ENCODE results near the gene GATAD2A. TPM values are rescaled to one million over a fixed set of nuclear protein-coding genes. Genes with fewer than 3 reads are reported as not detected.
A peak's percentile ranks its signal among the peaks of the same experiment; 100 is the strongest.

GATAD2A gene
- total and polyA plus RNA-seq, 7 experiments from 2014 or later: 11.3 to 123 (median 102) TPM

GRCh38 chr19:19425170-19425875, 19.8 kb downstream of the GATAD2A start:
- Mint-ChIP-seq H3K9me3 (no peaks in the 10 kb centered on the region), H3K27ac (peak overlapping the region in 5 of 9 donors; percentile 14 to 84 (median 60)), H3K27me3 (no peaks in the 10 kb centered on the region), H3K36me3 (peaks cover 0 to 13% (median 0%) of the 10 kb centered on the region in 5 donors), H3K4me3 (peak overlapping the region in 2 of 10 donors; percentile 17 to 26), H3K4me1 (peaks cover 30 to 99% (median 85%) of the 10 kb centered on the region in 7 donors)
- H3K36me3 ChIP-seq (ENCODE audit: control insufficient read depth in 2 of 3, insufficient read depth in 3 of 3, low read length in 3 of 3): peaks cover 0 to 4% (median 0%) of the 10 kb centered on the region in 3 experiments
- H3K4me1 ChIP-seq (ENCODE audit: control insufficient read depth in 2 of 2, insufficient read depth in 2 of 2, low read length in 2 of 2): peaks cover 32 to 43% of the 10 kb centered on the region in 2 donors
- no peak overlapping the region for H3K27ac ChIP-seq (ENCODE audit: low read depth, low read length)
- H3K9me3 ChIP-seq (ENCODE audit: control insufficient read depth in 2 of 3, low read length in 3 of 3): no peaks in the 10 kb centered on the region
- DNase-seq (no peak), ATAC-seq (no peak)
- H3K4me3 ChIP-seq (ENCODE audit: low read length): no peak overlapping the region
- ChIA-PET CTCF (interaction anchor here (1.1 kb wide), 1 partner anchor 18 kb away, joined by 3 read pairs; no protein-coding TSS in a partner anchor), POLR2A (interaction anchor here (1.0 kb wide), 1 partner anchor 46 kb away, joined by 3 read pairs; no protein-coding TSS in a partner anchor)
- H3K27me3 ChIP-seq (ENCODE audit: control insufficient read depth in 2 of 2, insufficient read depth in 2 of 2, low read length in 2 of 2): no peaks in the 10 kb centered on the region
- intact Hi-C loops (cut with micrococcal nuclease): no loop called here

GRCh38 chr19:19426216-19426615, 20.7 kb downstream of the GATAD2A start:
- DNase-seq (no peak), ATAC-seq (no peak)
- POLR2A ChIA-PET: interaction anchor here (1.0 kb wide), 1 partner anchor 45 kb away, joined by 3 read pairs; no protein-coding TSS in a partner anchor
- H3K4me1 ChIP-seq (ENCODE audit: control insufficient read depth in 2 of 2, insufficient read depth in 2 of 2, low read length in 2 of 2): peaks cover 36 to 40% of the 10 kb centered on the region in 2 donors
- H3K4me1 Mint-ChIP-seq: peaks cover 29 to 99% (median 86%) of the 10 kb centered on the region in 7 donors
- peaks cover 0 to 4% (median 0%) of the 10 kb centered on the region in 3 experiments for H3K36me3 ChIP-seq (ENCODE audit: control insufficient read depth in 2 of 3, insufficient read depth in 3 of 3, low read length in 3 of 3)
- H3K27ac Mint-ChIP-seq: peak overlapping the region in 6 of 9 donors; percentile 14 to 88 (median 50)
- H3K9me3 ChIP-seq (ENCODE audit: control insufficient read depth in 2 of 3, low read length in 3 of 3): no peaks in the 10 kb centered on the region
- peaks cover 0 to 9% (median 0%) of the 10 kb centered on the region in 5 donors for H3K36me3 Mint-ChIP-seq
- CTCF ChIA-PET: interaction anchor here (1.1 kb wide), 1 partner anchor 17 kb away, joined by 3 read pairs; no protein-coding TSS in a partner anchor
- no peaks in the 10 kb centered on the region for H3K9me3 Mint-ChIP-seq
- intact Hi-C loops (cut with micrococcal nuclease): no loop called here
- H3K27me3 ChIP-seq (ENCODE audit: control insufficient read depth in 2 of 2, insufficient read depth in 2 of 2, low read length in 2 of 2): no peaks in the 10 kb centered on the region
- no peak overlapping the region for H3K4me3 ChIP-seq (ENCODE audit: low read length)
- H3K27me3 Mint-ChIP-seq: no peaks in the 10 kb centered on the region
- peak overlapping the region in 3 of 10 donors; percentile 11 to 29 (median 13) for H3K4me3 Mint-ChIP-seq
- no peak overlapping the region for H3K27ac ChIP-seq (ENCODE audit: low read depth, low read length)

GRCh38 chr19:19426799-19427198, 21.3 kb downstream of the GATAD2A start:
- no peaks in the 10 kb centered on the region for H3K27me3 Mint-ChIP-seq
- no peaks in the 10 kb centered on the region for H3K9me3 ChIP-seq (ENCODE audit: control insufficient read depth in 2 of 3, low read length in 3 of 3)
- peak overlapping the region in 2 of 10 donors; percentile 4 to 19 for H3K4me3 Mint-ChIP-seq
- peaks cover 34 to 41% of the 10 kb centered on the region in 2 donors for H3K4me1 ChIP-seq (ENCODE audit: control insufficient read depth in 2 of 2, insufficient read depth in 2 of 2, low read length in 2 of 2)
- DNase-seq (no peak), ATAC-seq (no peak)
- H3K27ac Mint-ChIP-seq: peak overlapping the region in 7 of 9 donors; percentile 8 to 88 (median 29)
- H3K27me3 ChIP-seq (ENCODE audit: control insufficient read depth in 2 of 2, insufficient read depth in 2 of 2, low read length in 2 of 2): no peaks in the 10 kb centered on the region
- CTCF ChIA-PET: interaction anchor here (1.8 kb wide), 1 partner anchor 9 kb away, joined by 7 read pairs; no protein-coding TSS in a partner anchor
- peaks cover 0 to 4% (median 0%) of the 10 kb centered on the region in 3 experiments for H3K36me3 ChIP-seq (ENCODE audit: control insufficient read depth in 2 of 3, insufficient read depth in 3 of 3, low read length in 3 of 3)
- POLR2A ChIA-PET: no interaction called here
- H3K9me3 Mint-ChIP-seq: no peaks in the 10 kb centered on the region
- intact Hi-C loops (cut with micrococcal nuclease): no loop called here
- H3K4me1 Mint-ChIP-seq: peaks cover 31 to 99% (median 85%) of the 10 kb centered on the region in 7 donors
- no peak overlapping the region for H3K4me3 ChIP-seq (ENCODE audit: low read length)
- H3K36me3 Mint-ChIP-seq: peaks cover 0 to 9% (median 0%) of the 10 kb centered on the region in 5 donors
- no peak overlapping the region for H3K27ac ChIP-seq (ENCODE audit: low read depth, low read length)

GRCh38 chr19:19427302-19427701, 21.8 kb downstream of the GATAD2A start:
- Mint-ChIP-seq H3K27me3 (no peaks in the 10 kb centered on the region), H3K9me3 (no peaks in the 10 kb centered on the region), H3K27ac (peak overlapping the region in 8 of 9 donors; percentile 14 to 88 (median 64)), H3K4me3 (peak overlapping the region in 4 of 10 donors; percentile 4 to 48 (median 22)), H3K36me3 (peaks cover 0 to 9% (median 0%) of the 10 kb centered on the region in 5 donors), H3K4me1 (peaks cover 27 to 99% (median 82%) of the 10 kb centered on the region in 7 donors)
- POLR2A ChIA-PET: no interaction called here
- Histone ChIP-seq H3K4me1 (ENCODE audit: control insufficient read depth in 2 of 2, insufficient read depth in 2 of 2, low read length in 2 of 2) (peaks cover 34 to 38% of the 10 kb centered on the region in 2 donors), H3K27ac (ENCODE audit: low read depth, low read length) (no peak overlapping the region), H3K9me3 (ENCODE audit: control insufficient read depth in 2 of 3, low read length in 3 of 3) (no peaks in the 10 kb centered on the region), H3K4me3 (ENCODE audit: low read length) (no peak overlapping the region), H3K27me3 (ENCODE audit: control insufficient read depth in 2 of 2, insufficient read depth in 2 of 2, low read length in 2 of 2) (no peaks in the 10 kb centered on the region), H3K36me3 (ENCODE audit: control insufficient read depth in 2 of 3, insufficient read depth in 3 of 3, low read length in 3 of 3) (peaks cover 0 to 4% (median 0%) of the 10 kb centered on the region in 3 experiments)
- intact Hi-C loops (cut with micrococcal nuclease): no loop called here
- CTCF ChIA-PET: interaction anchor here (0.8 to 1.8 kb wide), 2 partner anchors 10 to 31 kb away, joined by 3 to 7 read pairs; no protein-coding TSS in a partner anchor
- ATAC-seq (no peak), DNase-seq (no peak)

GRCh38 chr19:19427944-19428343, 22.5 kb downstream of the GATAD2A start:
- H3K4me3 Mint-ChIP-seq: no peak overlapping the region
- H3K36me3 ChIP-seq (ENCODE audit: control insufficient read depth in 2 of 3, insufficient read depth in 3 of 3, low read length in 3 of 3): peaks cover 0 to 4% (median 0%) of the 10 kb centered on the region in 3 experiments
- no peak for DNase-seq
- peaks cover 26 to 100% (median 85%) of the 10 kb centered on the region in 7 donors for H3K4me1 Mint-ChIP-seq
- POLR2A ChIA-PET: interaction anchor here (0.6 to 0.9 kb wide), 2 partner anchors 23 to 32 kb away, joined by 5 read pairs; no protein-coding TSS in a partner anchor
- intact Hi-C loops (cut with micrococcal nuclease): no loop called here
- no peaks in the 10 kb centered on the region for H3K27me3 ChIP-seq (ENCODE audit: control insufficient read depth in 2 of 2, insufficient read depth in 2 of 2, low read length in 2 of 2)
- no peaks in the 10 kb centered on the region for H3K9me3 ChIP-seq (ENCODE audit: control insufficient read depth in 2 of 3, low read length in 3 of 3)
- peaks cover 34 to 42% of the 10 kb centered on the region in 2 donors for H3K4me1 ChIP-seq (ENCODE audit: control insufficient read depth in 2 of 2, insufficient read depth in 2 of 2, low read length in 2 of 2)
- CTCF ChIA-PET: interaction anchor here (0.8 to 1.8 kb wide), 2 partner anchors 10 to 31 kb away, joined by 3 to 7 read pairs; no protein-coding TSS in a partner anchor
- no peaks in the 10 kb centered on the region for H3K27me3 Mint-ChIP-seq
- peaks cover 0 to 9% (median 0%) of the 10 kb centered on the region in 5 donors for H3K36me3 Mint-ChIP-seq
- H3K4me3 ChIP-seq (ENCODE audit: low read length): no peak overlapping the region
- peak; percentile 26 for ATAC-seq
- no peak overlapping the region for H3K27ac ChIP-seq (ENCODE audit: low read depth, low read length)
- no peaks in the 10 kb centered on the region for H3K9me3 Mint-ChIP-seq
- H3K27ac Mint-ChIP-seq: peak overlapping the region in 7 of 9 donors; percentile 16 to 88 (median 65)

- no peak overlapping the region for H3K27ac ChIP-seq (ENCODE audit: low read depth, low read length)
- peaks cover 0 to 2% (median 0%) of the 10 kb centered on the region in 3 experiments for H3K36me3 ChIP-seq (ENCODE audit: control insufficient read depth in 2 of 3, insufficient read depth in 3 of 3, low read length in 3 of 3)
- Mint-ChIP-seq H3K4me3 (peak overlapping the region in 1 of 10 donors; percentile 48), H3K4me1 (peaks cover 29 to 100% (median 85%) of the 10 kb centered on the region in 7 donors), H3K36me3 (peaks cover 0 to 9% (median 0%) of the 10 kb centered on the region in 5 donors), H3K27ac (peak overlapping the region in 7 of 9 donors; percentile 12 to 88 (median 78)), H3K27me3 (no peaks in the 10 kb centered on the region), H3K9me3 (no peaks in the 10 kb centered on the region)
- no peaks in the 10 kb centered on the region for H3K9me3 ChIP-seq (ENCODE audit: control insufficient read depth in 2 of 3, low read length in 3 of 3)
- no peak overlapping the region for H3K4me3 ChIP-seq (ENCODE audit: low read length)
- ATAC-seq (no peak), DNase-seq (no peak)
- ChIA-PET CTCF (no interaction called here), POLR2A (interaction anchor here (0.6 to 0.9 kb wide), 2 partner anchors 22 to 31 kb away, joined by 5 read pairs; no protein-coding TSS in a partner anchor)
- intact Hi-C loops (cut with micrococcal nuclease): no loop called here
- H3K27me3 ChIP-seq (ENCODE audit: control insufficient read depth in 2 of 2, insufficient read depth in 2 of 2, low read length in 2 of 2): no peaks in the 10 kb centered on the region
- H3K4me1 ChIP-seq (ENCODE audit: control insufficient read depth in 2 of 2, insufficient read depth in 2 of 2, low read length in 2 of 2): peaks cover 38 to 48% of the 10 kb centered on the region in 2 donors
Observed at GRCh38 chr19:19428746-19429145, 23.3 kb downstream of the GATAD2A start.
